GM19328 (cell line): Measurements from ENCODE around the gene BCAP31.
"Not testable (repeated sequence)": the region's sequence is repeated elsewhere in the genome, so short reads cannot be mapped to it uniquely, and the experiment has no call there.

Experiments
- ATAC-seq: cut with Tn5 transposase; IDR thresholded peaks from one replicate; pipeline ENCODE4 v1.9.1; 2021; ENCODE audit warnings: mild to moderate bottlenecking, moderate library complexity; ENCODE audit not compliant: unreplicated experiment

Gene BCAP31

DNA sequence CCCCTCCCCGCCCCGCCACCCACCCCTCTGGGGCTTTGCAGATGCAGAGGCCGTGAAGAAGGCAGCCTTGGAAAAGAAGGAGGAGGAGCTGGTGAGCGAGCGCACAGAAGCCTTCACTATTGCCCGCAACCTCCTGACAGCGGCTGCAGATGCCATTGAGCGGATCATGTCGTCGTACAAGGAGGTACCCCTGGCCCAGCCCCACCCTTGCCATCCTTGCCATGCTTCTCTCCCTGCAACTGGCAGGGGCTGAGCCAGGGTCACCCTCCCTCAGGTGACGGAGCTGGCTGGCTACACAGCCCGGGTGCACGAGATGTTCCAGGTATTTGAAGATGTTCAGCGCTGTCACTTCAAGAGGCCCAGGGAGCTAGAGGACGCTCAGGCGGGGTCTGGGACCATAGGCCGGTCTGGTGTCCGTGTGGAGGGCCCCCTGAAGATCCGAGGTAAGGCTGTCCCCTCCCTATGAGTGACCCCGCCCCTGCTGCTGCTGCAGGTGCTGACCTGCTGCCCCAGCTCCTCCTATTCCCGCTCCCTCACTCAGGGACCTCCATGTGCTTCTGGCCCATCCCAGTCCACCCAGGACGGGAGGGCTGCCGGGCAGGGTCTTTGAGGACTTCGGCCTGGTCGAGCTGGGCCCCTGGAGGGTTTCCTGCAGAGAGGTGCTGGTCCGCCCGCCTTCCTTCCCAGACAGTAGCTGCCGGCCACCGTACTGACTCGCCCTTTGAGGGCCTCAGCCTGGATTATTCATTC, 12.1 kb upstream of the BCAP31 start:
- ATAC-seq: no peak

GRCh38 chrX:153735274-153735673, 11.1 kb upstream of the BCAP31 start:
- no peak for ATAC-seq

- no peak for ATAC-seq
Measured at GRCh38 chrX:153734871-153735270, 10.7 kb upstream of the BCAP31 start.

DNA sequence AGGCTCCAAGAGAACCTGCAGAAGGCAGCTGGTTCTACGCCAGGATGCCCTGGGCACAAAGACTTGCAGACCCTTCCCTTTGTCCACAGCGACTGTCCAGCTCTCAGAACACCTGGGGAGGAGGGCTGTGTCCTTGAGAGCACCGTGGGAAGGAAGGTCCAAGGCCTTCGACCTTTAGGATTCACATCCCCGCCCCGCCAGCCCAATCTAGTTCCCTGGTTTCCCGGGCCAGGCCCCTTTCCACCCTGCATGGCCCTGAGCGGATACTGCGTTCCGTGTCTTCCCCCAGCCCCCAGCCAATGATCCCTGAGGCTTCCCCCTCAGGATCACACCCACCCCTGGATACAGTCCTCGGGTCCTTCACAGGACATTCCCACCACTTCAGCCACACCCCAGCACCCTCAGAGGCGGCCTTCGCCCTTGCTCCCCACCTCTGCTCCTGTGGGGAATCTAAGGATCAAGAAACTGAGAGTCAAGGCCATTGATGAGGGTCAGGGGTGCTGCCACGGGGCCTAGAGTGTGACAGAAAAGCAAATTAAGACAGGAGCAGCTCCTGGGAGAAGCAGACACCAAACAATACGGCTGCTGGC, 9.6 kb upstream of the BCAP31 start:
- no peak for ATAC-seq

DNA sequence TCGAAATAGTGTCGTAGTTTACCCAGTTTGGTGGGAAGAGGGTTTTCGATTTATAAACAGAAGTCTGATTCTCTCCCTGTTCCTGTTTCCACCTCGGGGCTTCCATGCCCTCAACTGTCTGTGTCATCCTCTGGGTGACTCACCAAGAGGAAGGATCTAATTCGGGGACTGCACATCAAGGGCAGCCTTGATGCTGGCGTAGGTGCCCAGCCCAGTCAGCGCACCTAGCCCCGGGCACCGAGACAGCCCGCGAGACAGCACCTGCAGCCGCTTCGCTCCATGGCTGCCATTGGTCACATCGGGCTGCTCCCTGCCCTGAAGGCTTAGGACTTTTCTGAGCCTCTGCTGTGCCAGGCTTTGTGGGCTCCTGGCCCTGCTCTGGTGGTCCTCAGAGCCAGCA, 8.2 kb upstream of the BCAP31 start:
- no peak for ATAC-seq

- ATAC-seq: no peak
Measured at GRCh38 chrX:153731845-153732215, 7.6 kb upstream of the BCAP31 start.

DNA sequence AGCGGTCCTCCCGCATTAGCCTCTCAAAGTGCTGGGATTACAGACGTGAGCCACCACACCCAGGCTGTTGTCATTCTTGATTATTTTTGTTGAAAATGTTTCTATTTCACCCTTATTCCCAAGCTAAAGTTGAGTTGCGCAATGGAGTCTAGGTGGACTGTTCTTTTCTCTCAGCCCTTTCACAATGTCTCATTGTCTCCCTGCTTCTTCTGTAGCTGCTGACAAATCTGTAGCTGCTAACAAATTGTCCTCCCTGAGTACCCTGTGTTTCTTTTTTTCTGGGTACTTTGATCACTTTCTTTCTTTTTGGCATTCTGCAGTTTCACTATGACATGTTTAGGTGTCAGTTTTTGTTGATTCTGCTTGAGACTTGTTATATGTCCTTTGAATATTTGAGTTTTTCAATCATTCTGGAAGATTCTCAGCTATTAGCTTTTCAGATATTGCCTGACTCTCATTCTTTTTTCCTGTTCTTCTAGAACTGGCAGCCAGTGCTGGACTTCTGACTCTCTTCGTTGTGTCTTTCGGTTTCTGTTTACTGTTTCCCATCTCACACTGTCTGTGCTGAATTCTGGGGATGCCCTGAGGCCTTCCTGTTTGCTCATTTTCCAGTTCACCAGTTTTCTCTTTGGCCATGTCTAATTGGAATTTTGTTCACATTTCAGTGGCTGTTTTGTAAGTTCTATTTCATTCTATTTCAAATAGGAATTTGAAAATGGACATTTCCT, 7.1 kb upstream of the BCAP31 start:
- ATAC-seq: no peak

DNA sequence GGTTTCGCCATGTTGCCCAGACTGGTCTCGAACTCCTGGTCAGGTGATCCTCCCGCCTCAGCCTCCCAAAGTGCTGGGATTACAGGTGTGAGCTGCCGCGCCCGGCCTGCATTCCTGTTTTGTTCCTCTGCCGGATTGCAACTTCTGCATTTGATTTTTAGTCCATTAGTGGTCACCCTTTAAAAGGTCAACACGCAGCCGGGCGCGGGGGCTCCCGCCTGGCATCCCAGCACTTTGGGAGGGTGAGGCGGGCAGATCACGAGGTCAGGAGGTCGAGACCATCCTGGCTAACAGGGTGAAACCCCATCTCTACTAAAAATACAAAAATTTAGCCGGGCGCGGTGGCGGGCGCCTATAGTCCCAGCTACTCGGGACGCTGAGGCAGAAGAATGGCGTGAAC, 5.9 kb upstream of the BCAP31 start:
- not testable (repeated sequence) for ATAC-seq

DNA sequence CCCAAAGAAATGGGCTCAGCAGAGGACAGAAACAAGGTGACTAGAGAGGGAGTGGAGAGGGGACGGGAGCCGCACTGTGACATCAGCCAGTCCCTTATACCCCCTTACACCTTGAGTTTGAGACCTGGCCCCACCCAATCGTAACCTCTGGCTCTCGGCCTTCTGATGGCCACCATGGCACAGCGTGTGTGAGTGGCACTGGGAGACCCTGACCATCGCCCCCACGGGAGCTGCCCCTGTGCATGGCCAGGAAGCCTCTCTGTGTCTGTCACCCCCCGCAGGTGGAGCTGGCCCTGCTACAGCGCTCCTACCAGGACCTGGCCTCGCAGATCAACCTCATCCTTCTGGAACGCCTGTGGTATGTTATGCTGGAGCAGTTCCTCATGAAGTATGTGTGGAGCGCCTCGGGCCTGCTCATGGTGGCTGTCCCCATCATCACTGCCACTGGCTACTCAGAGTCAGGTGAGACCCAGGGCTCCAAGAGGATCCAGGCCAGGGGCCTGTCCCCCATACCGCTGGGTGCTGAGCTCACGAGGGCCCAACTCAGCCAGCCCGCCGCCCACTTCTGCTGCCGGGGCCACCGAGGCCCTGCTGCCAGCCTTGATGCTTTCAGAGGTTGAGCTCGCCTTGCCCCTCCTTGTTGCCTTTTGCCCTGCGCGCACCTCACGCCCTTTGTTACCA, 4.9 kb upstream of the BCAP31 start:
- ATAC-seq: no peak

DNA sequence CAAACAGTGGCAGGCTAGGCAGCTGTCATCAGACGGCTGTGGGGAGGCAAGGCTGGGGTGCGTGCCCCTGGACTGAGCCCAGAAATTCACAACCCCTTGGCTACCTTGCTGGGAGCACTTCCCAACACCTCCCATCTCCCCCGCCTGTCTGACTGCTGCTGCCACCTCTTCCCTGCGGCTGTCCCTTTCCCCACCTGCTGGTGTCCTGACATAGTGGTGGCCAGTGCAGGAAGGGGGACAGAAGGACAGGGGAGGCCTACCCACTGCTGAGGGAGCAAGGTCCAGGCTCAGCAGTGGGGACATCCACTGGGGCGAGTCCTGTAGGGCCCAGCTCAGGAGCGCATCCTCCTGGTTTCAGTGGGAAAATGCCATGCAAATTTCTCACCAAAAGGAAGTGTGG, 3.9 kb upstream of the BCAP31 start:
- no peak for ATAC-seq

GRCh38 chrX:153727123-153727931, 3.1 kb upstream of the BCAP31 start:
- no peak for ATAC-seq

DNA sequence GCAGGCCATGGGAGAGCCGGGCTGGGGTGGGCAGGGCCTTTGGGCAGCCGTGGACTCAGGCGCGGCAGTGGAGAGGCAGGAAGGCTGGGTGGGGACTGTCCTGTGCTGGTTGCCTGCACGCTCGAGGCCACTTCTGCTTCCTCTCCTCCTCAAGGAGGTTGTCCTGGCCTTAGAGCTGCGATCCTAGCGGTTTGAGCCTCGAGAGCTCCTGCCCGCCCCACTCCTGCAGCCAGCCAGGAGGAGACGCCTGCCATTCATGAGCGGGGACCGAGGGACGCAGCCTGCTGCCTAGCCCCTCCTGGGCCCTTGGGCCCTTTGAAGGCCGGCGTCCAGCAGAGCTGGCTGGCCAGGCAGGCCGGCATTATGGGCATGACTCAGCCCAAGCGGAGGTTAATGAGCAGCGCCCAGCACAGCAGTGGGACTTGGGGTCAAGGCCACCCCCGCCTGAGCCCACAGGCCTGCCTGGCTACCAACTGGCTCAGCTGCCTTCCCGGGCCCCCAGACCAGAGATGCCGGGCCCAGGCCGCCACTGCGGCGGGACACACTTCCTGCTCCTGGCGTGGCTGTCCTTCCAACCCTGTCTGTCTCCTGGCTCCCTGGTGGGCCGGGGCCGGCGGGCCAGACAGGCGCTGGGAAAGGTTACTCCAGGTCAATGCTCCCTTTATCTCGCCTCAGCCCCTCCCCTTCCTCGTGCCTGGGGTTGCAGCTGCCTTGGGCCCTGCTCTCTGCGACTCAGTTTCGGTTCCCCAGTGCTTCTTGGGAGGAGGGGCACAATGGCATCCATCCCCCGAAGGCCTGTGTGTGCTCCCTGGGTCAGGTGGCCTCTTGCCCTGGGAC, 2.3 kb upstream of the BCAP31 start:
- ATAC-seq: peak; percentile 48

DNA sequence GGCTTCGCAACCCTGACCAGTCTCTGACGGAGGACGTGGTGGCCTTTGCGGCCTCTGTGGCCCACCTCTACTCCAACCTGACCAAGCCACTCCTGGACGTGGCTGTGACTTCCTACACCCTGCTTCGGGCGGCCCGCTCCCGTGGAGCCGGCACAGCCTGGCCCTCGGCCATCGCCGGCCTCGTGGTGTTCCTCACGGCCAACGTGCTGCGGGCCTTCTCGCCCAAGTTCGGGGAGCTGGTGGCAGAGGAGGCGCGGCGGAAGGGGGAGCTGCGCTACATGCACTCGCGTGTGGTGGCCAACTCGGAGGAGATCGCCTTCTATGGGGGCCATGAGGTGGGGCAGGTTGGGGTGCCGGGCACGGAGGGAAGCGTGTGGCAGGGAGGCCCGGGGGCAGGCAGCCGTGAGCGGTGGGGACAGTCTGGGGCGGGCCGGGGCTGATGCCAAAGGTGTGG, 1.7 kb upstream of the BCAP31 start:
- ATAC-seq: no peak

DNA sequence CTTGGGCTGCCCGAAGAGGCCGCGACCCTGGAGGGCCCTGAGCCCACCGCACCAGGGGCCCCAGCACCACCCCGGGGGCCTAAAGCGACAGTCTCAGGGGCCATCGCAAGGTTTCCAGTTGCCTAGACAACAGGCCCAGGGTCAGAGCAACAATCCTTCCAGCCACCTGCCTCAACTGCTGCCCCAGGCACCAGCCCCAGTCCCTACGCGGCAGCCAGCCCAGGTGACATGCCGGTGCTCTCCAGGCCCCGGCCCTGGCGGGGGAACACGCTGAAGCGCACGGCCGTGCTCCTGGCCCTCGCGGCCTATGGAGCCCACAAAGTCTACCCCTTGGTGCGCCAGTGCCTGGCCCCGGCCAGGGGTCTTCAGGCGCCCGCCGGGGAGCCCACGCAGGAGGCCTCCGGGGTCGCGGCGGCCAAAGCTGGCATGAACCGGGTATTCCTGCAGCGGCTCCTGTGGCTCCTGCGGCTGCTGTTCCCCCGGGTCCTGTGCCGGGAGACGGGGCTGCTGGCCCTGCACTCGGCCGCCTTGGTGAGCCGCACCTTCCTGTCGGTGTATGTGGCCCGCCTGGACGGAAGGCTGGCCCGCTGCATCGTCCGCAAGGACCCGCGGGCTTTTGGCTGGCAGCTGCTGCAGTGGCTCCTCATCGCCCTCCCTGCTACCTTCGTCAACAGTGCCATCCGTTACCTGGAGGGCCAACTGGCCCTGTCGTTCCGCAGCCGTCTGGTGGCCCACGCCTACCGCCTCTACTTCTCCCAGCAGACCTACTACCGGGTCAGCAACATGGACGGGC, 1.0 kb upstream of the BCAP31 start:
- ATAC-seq: no peak

DNA sequence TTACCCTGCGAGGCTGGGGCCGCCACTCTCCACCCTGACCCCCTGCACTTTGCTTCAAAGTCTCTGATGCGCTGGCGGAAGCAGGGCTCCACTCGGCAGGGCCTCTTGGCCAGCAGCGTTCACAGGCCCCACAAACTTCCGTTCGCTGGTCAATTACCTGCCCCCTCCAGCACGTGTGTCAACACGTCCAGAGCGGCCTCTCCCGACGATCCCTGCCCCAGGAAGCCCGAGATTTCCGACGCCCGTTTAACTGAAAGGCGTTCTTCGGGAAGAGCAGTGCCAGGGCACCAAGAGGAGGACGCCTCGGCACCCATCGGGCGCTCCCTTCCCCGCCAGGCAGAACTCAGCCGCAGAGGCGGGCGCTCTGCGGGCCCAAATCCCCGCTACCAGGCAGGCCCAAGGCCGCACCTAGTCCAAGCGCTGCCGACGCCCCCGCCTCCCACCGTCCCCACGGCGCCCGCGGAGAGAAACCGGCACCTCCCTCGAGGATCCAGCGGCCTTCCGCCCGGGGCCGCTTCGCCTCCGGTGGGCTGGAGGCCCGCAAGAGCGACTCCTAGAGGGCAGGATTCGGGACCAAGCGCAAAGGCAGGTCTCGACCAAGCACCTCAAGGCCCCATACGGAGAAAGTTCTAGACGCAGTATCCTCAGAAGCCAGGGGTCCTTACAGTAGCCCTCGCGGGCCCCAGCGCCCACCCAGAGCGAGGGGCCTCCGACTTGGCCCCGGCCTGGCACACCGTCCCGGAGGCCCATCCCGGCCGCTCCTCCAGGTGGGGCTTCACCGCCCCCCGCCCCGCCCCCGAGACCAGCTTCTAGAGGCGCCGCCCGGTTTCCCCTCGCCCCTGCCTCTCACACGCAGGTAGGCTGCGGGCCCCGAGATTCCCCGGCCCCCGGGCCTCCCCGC, 586 bp downstream of the BCAP31 start:
- peak; percentile 25 for ATAC-seq

- no peak for ATAC-seq
Measured at GRCh38 chrX:153722704-153723350, 1.4 kb downstream of the BCAP31 start.

- no peak for ATAC-seq
Measured at GRCh38 chrX:153719701-153720100, 4.5 kb downstream of the BCAP31 start.

GRCh38 chrX:153719238-153719637, 4.9 kb downstream of the BCAP31 start:
- ATAC-seq: no peak
